ENCODE data around the gene KCNG4.
A peak's percentile ranks its signal among the peaks of the same experiment; 100 is the strongest.

Gene KCNG4

GRCh38 chr16:84199861-84200260 lies 40.0 kb downstream of the KCNG4 start:
- in situ Hi-C loops (cut with MboI; ENCODE audit: low sequenced_read_pairs) = no loop called here

GRCh38 chr16:84199097-84199496 lies 40.7 kb downstream of the KCNG4 start:
- Histone ChIP-seq H3K36me3 (replicated peaks) (no peaks in the 10 kb centered on the region), H3K4me3 (no peak overlapping the region), H3K27me3 (ENCODE audit: low read depth) (no peaks in the 10 kb centered on the region), H3K9me3 (no peaks in the 10 kb centered on the region), H3K4me1 (no peaks in the 10 kb centered on the region)
- in situ Hi-C loops (cut with MboI; ENCODE audit: low sequenced_read_pairs) = no loop called here
- DNase-seq (ENCODE audit: low spot score in 2 of 2) = no peak

More at GRCh38 chr16:84199861-84200260, 40.0 kb downstream of the KCNG4 start:
- DNase-seq (ENCODE audit: low spot score in 2 of 2) = peak in 1 of 2 experiments; percentile 60
- Histone ChIP-seq H3K27me3 (ENCODE audit: low read depth) (no peaks in the 10 kb centered on the region), H3K9me3 (no peaks in the 10 kb centered on the region), H3K4me1 (no peaks in the 10 kb centered on the region), H3K36me3 (replicated peaks) (no peaks in the 10 kb centered on the region), H3K4me3 (no peak overlapping the region)

- in situ Hi-C loops (cut with MboI; ENCODE audit: low sequenced_read_pairs) = no loop called here
- Histone ChIP-seq H3K4me3 (no peak overlapping the region), H3K27me3 (ENCODE audit: low read depth) (no peaks in the 10 kb centered on the region), H3K9me3 (no peaks in the 10 kb centered on the region), H3K36me3 (replicated peaks) (no peaks in the 10 kb centered on the region), H3K4me1 (no peaks in the 10 kb centered on the region)
- DNase-seq (ENCODE audit: low spot score in 2 of 2) = no peak
Observed at GRCh38 chr16:84198401-84198800, 41.4 kb downstream of the KCNG4 start.

- in situ Hi-C loops (cut with MboI; ENCODE audit: low sequenced_read_pairs) = no loop called here
- Histone ChIP-seq H3K27me3 (ENCODE audit: low read depth) (no peaks in the 10 kb centered on the region), H3K4me1 (no peaks in the 10 kb centered on the region), H3K36me3 (replicated peaks) (no peaks in the 10 kb centered on the region), H3K9me3 (no peaks in the 10 kb centered on the region), H3K4me3 (no peak overlapping the region)
- DNase-seq (ENCODE audit: low spot score in 2 of 2) = no peak
Observed at GRCh38 chr16:84197466-84198128, 42.2 kb downstream of the KCNG4 start.

GRCh38 chr16:84196727-84197394 lies 43.0 kb downstream of the KCNG4 start:
- DNase-seq (ENCODE audit: low spot score in 2 of 2) = no peak
- Histone ChIP-seq H3K4me3 (no peak overlapping the region), H3K27me3 (ENCODE audit: low read depth) (no peaks in the 10 kb centered on the region), H3K36me3 (replicated peaks) (no peaks in the 10 kb centered on the region), H3K4me1 (no peaks in the 10 kb centered on the region), H3K9me3 (no peaks in the 10 kb centered on the region)
- in situ Hi-C loops (cut with MboI; ENCODE audit: low sequenced_read_pairs) = no loop called here

GRCh38 chr16:84196101-84196500 lies 43.7 kb downstream of the KCNG4 start:
- in situ Hi-C loops (cut with MboI; ENCODE audit: low sequenced_read_pairs) = no loop called here
- DNase-seq (ENCODE audit: low spot score in 2 of 2) = no peak

GRCh38 chr16:84195201-84196093 lies 44.4 kb downstream of the KCNG4 start:
- Histone ChIP-seq H3K4me1 (no peaks in the 10 kb centered on the region), H3K9me3 (no peaks in the 10 kb centered on the region), H3K36me3 (replicated peaks) (no peaks in the 10 kb centered on the region), H3K27me3 (ENCODE audit: low read depth) (no peaks in the 10 kb centered on the region), H3K4me3 (no peak overlapping the region)
- in situ Hi-C loops (cut with MboI; ENCODE audit: low sequenced_read_pairs) = no loop called here
- DNase-seq (ENCODE audit: low spot score in 2 of 2) = no peak

More at GRCh38 chr16:84196101-84196500, 43.7 kb downstream of the KCNG4 start:
- H3K27me3 ChIP-seq (ENCODE audit: low read depth) = no peaks in the 10 kb centered on the region
- no peaks in the 10 kb centered on the region for H3K4me1 ChIP-seq
- no peak overlapping the region for H3K4me3 ChIP-seq
- no peaks in the 10 kb centered on the region for H3K36me3 ChIP-seq (replicated peaks)
- no peaks in the 10 kb centered on the region for H3K9me3 ChIP-seq

- DNase-seq (ENCODE audit: low spot score in 2 of 2) = no peak
- Histone ChIP-seq H3K27me3 (ENCODE audit: low read depth) (no peaks in the 10 kb centered on the region), H3K9me3 (no peaks in the 10 kb centered on the region), H3K4me3 (no peak overlapping the region), H3K4me1 (no peaks in the 10 kb centered on the region), H3K36me3 (replicated peaks) (no peaks in the 10 kb centered on the region)
- in situ Hi-C loops (cut with MboI; ENCODE audit: low sequenced_read_pairs) = no loop called here
Observed at GRCh38 chr16:84194470-84195200, 45.2 kb downstream of the KCNG4 start.

- DNase-seq (ENCODE audit: low spot score in 2 of 2) = no peak
- Histone ChIP-seq H3K36me3 (replicated peaks) (no peaks in the 10 kb centered on the region), H3K4me1 (no peaks in the 10 kb centered on the region), H3K4me3 (no peak overlapping the region), H3K27me3 (ENCODE audit: low read depth) (no peaks in the 10 kb centered on the region), H3K9me3 (no peaks in the 10 kb centered on the region)
- in situ Hi-C loops (cut with MboI; ENCODE audit: low sequenced_read_pairs) = no loop called here
Observed at GRCh38 chr16:84194018-84194417, 45.8 kb downstream of the KCNG4 start.

GRCh38 chr16:84193480-84193879 lies 46.3 kb downstream of the KCNG4 start:
- in situ Hi-C loops (cut with MboI; ENCODE audit: low sequenced_read_pairs) = no loop called here
- no peak for DNase-seq (ENCODE audit: low spot score in 2 of 2)
- no peaks in the 10 kb centered on the region for H3K4me1 ChIP-seq
- H3K4me3 ChIP-seq = no peak overlapping the region
- no peaks in the 10 kb centered on the region for H3K27me3 ChIP-seq (ENCODE audit: low read depth)
- no peaks in the 10 kb centered on the region for H3K9me3 ChIP-seq
- no peaks in the 10 kb centered on the region for H3K36me3 ChIP-seq (replicated peaks)

- H3K4me1 ChIP-seq = no peaks in the 10 kb centered on the region
- no peaks in the 10 kb centered on the region for H3K36me3 ChIP-seq (replicated peaks)
- no peak for DNase-seq (ENCODE audit: low spot score in 2 of 2)
- H3K27me3 ChIP-seq (ENCODE audit: low read depth) = no peaks in the 10 kb centered on the region
- no peak overlapping the region for H3K4me3 ChIP-seq
- H3K9me3 ChIP-seq = no peaks in the 10 kb centered on the region
- in situ Hi-C loops (cut with MboI; ENCODE audit: low sequenced_read_pairs) = no loop called here
Observed at GRCh38 chr16:84191466-84191865, 48.3 kb downstream of the KCNG4 start.

- Histone ChIP-seq H3K36me3 (replicated peaks) (no peaks in the 10 kb centered on the region), H3K9me3 (no peaks in the 10 kb centered on the region), H3K4me3 (no peak within 1 kb of the TSS), H3K4me1 (no peaks in the 10 kb centered on the region; the same call in 1 of the 2 replicates), H3K27me3 (ENCODE audit: low read depth) (no peaks in the 10 kb centered on the region)
- in situ Hi-C loops (cut with MboI; ENCODE audit: low sequenced_read_pairs) = no loop called here
- DNase-seq (ENCODE audit: low spot score in 2 of 2) = peak in 1 of 2 experiments; percentile 36
Observed at GRCh38 chr16:84190731-84191388, 49.0 kb downstream of the KCNG4 start, which contains the start of gene ADAD2. Gene ADAD2, plus strand, starts transcription at chr16:84191157. Its CDS starts 74 bp downstream, at chr16:84191231.
